ENCODE measurements around the gene TAT. TPM values are rescaled to one million over a fixed set of nuclear protein-coding genes. Genes with fewer than 3 reads are reported as not detected.

Gene TAT
- total and polyA plus RNA-seq, 10 of the 15 experiments (the other 5 are each of a cell fraction or from before 2014, with no cell fraction given): 0.01 to 0.44 (median 0.09) TPM; not detected in 4

GRCh38 chr16:71618429-71618828, 41.5 kb upstream of the TAT start:
- no peak for DNase-seq (ENCODE audit: low read depth, low spot score)
- ATAC-seq: no peak
- H4K20me1 ChIP-seq (ENCODE audit: control insufficient read depth, insufficient read depth): no peaks in the 10 kb centered on the region
- H2AFZ ChIP-seq (ENCODE audit: control insufficient read depth, low read depth, low read length): no peak overlapping the region
- H3K27ac ChIP-seq (ENCODE audit: control insufficient read depth, insufficient read depth): no peak overlapping the region
- no peaks in the 10 kb centered on the region for H3K9me3 ChIP-seq (replicated peaks; ENCODE audit: control insufficient read depth, insufficient read depth, low read length)
- H3K4me1 ChIP-seq (ENCODE audit: control insufficient read depth, insufficient read depth, low read length): no peaks in the 10 kb centered on the region
- H3K27me3 ChIP-seq (replicated peaks in 1 of 2; ENCODE audit: control insufficient read depth in 2 of 2, insufficient read depth in 2 of 2, low read length in 1 of 2): no peaks in the 10 kb centered on the region
- ChIA-PET RAD21 (ENCODE audit: unreplicated experiment) (no interaction called here), SMC1A (ENCODE audit: uncharacterized antibody, unreplicated experiment) (interaction anchor here (0.8 kb wide), 1 partner anchor 10 kb away, joined by 3 read pairs; no protein-coding TSS in a partner anchor), POLR2A (no interaction called here), CTCF (interaction anchor here (1.0 to 5.6 kb wide), 2 partner anchors 8 to 206 kb away, joined by 3 to 27 read pairs; no protein-coding TSS in a partner anchor)
- intact Hi-C loops (cut with micrococcal nuclease; ENCODE audit: unreplicated experiment) (no loop called here), in situ Hi-C loops (cut with MboI) (no loop called here)
- no peak for FAIRE-seq
- no TSS peak for BruUV-seq (replicated peaks)
- no peaks in the 10 kb centered on the region for H3K79me2 ChIP-seq (ENCODE audit: control insufficient read depth, insufficient read depth, low read length)
- no peaks in the 10 kb centered on the region for H3K36me3 ChIP-seq (ENCODE audit: control insufficient read depth in 2 of 2, insufficient read depth in 2 of 2, low read length in 1 of 2)
- no peak overlapping the region for H3K4me3 ChIP-seq
- WGBS (ENCODE audit: insufficient coverage, insufficient replicate concordance, low lambda C conversion rate, missing lambda C conversion rate): 23% methylated on average over 4 of the region's 4 CpGs
- TF ChIP-seq ZSCAN29 (IDR thresholded peaks at IDR 0.05) (no peak), FOS (IDR thresholded peaks at IDR 0.05; ENCODE audit: borderline replicate concordance, extremely low read depth, insufficient read length) (no peak), GABPA (IDR thresholded peaks at IDR 0.05; ENCODE audit: low read depth) (no peak), E4F1 (IDR thresholded peaks at IDR 0.05; ENCODE audit: borderline replicate concordance, partially characterized antibody) (no peak), MXI1 (IDR thresholded peaks at IDR 0.05; ENCODE audit: low read depth, low read length) (no peak), EP300 (IDR thresholded peaks at IDR 0.05; ENCODE audit: borderline replicate concordance in 1 of 2, control insufficient read depth in 1 of 2, low read depth in 2 of 2, low read length in 2 of 2) (no peak), RAD21 (IDR thresholded peaks at IDR 0.05; ENCODE audit: insufficient read depth, low read depth, low read length) (no peak), CHD1 (IDR thresholded peaks at IDR 0.05; ENCODE audit: low read depth, low read length) (no peak), RFX5 (IDR thresholded peaks at IDR 0.05; ENCODE audit: low read depth, low read length) (no peak), SIX5 (IDR thresholded peaks at IDR 0.05; ENCODE audit: low read depth, low read length, severe bottlenecking) (no peak), PRDM15 (CRISPR knock-in tag; IDR thresholded peaks at IDR 0.05) (no peak), NFYA (IDR thresholded peaks at IDR 0.05; ENCODE audit: borderline replicate concordance, low read depth, low read length) (no peak), HCFC1 (IDR thresholded peaks at IDR 0.05; ENCODE audit: low read length) (no peak), POLR2AphosphoS5 (IDR thresholded peaks at IDR 0.05; ENCODE audit: low read length) (no peak), FOXK2 (IDR thresholded peaks at IDR 0.05) (no peak), STAT1 (conservative IDR thresholded peaks at IDR 0.05) (no peak), MYB (IDR thresholded peaks at IDR 0.05; ENCODE audit: borderline replicate concordance, low read depth, low read length) (no peak), MYC (IDR thresholded peaks at IDR 0.05; ENCODE audit: insufficient read depth, insufficient read length, insufficient replicate concordance, low read length, severe bottlenecking) (no peak), SP1 (IDR thresholded peaks at IDR 0.05; ENCODE audit: low read depth, low read length) (no peak), SUZ12 (IDR thresholded peaks at IDR 0.05; ENCODE audit: unreplicated experiment) (no peak)
- H3K4me2 ChIP-seq (ENCODE audit: control insufficient read depth, insufficient read depth): no peak overlapping the region
- no peak overlapping the region for H3K9ac ChIP-seq (ENCODE audit: control insufficient read depth, insufficient read depth, low read length)
